ENCODE data around the gene DDIT4. TPM values are rescaled to one million over a fixed set of nuclear protein-coding genes. Genes with fewer than 3 reads are reported as not detected.

DDIT4 gene
- total RNA-seq, 1 experiment from 2014 or later: 155 TPM

GRCh38 chr10:72274730-72275350 lies 1.1 kb downstream of the DDIT4 start:
- peak overlapping the region; percentile 94 for H3K4me3 Mint-ChIP-seq (ENCODE audit: unreplicated experiment)
- Histone ChIP-seq H3K4me3 (ENCODE audit: low read depth, low read length) (peak overlapping the region; percentile 80), H3K36me3 (ENCODE audit: control insufficient read depth, insufficient read depth, low read length) (peaks cover 6% of the 10 kb centered on the region), H3K27me3 (replicated peaks; ENCODE audit: control insufficient read depth, insufficient read depth, low read length) (no peaks in the 10 kb centered on the region), H3K4me1 (peaks cover 22% of the 10 kb centered on the region), H3K9me3 (no peaks in the 10 kb centered on the region)
- peaks cover 40% of the 10 kb centered on the region for H3K4me1 Mint-ChIP-seq (ENCODE audit: low read depth, unreplicated experiment)
- DNase-seq: peak in 1 of 2 experiments; percentile 70
- ChIA-PET POLR2A (interaction anchor here (0.6 to 5.2 kb wide), 7 partner anchors 13 to 104 kb away, joined by 3 to 163 read pairs (median 13); partner anchors contain the start of genes ANAPC16 and ASCC1), CTCF (interaction anchor here (0.6 to 4.8 kb wide), 7 partner anchors 12 to 226 kb away, joined by 3 to 40 read pairs (median 4); no protein-coding TSS in a partner anchor)
- H3K27me3 Mint-ChIP-seq (ENCODE audit: insufficient read depth, unreplicated experiment): no peaks in the 10 kb centered on the region
- peak overlapping the region; percentile 99 for H3K27ac Mint-ChIP-seq (ENCODE audit: unreplicated experiment)
- no TSS peak for BruUV-seq (replicated peaks)
- intact Hi-C loops (cut with micrococcal nuclease; ENCODE audit: unreplicated experiment): no loop called here
- TF ChIP-seq CTCF (IDR thresholded peaks at IDR 0.05; ENCODE audit: insufficient read depth in 1 of 2, low read depth in 1 of 2, low read length in 1 of 2, severe bottlenecking in 1 of 2, unreplicated experiment in 1 of 2): peak; percentile 38 to 58
- peaks cover 67% of the 10 kb centered on the region for H3K36me3 Mint-ChIP-seq (ENCODE audit: insufficient read depth, unreplicated experiment)
- no peaks in the 10 kb centered on the region for H3K9me3 Mint-ChIP-seq (ENCODE audit: unreplicated experiment)

GRCh38 chr10:72275351-72276012 lies 1.8 kb downstream of the DDIT4 start:
- peaks cover 22% of the 10 kb centered on the region for H3K4me1 ChIP-seq
- TF ChIP-seq CTCF (IDR thresholded peaks at IDR 0.05; ENCODE audit: insufficient read depth in 1 of 2, low read depth in 1 of 2, low read length in 1 of 2, severe bottlenecking in 1 of 2, unreplicated experiment in 1 of 2): no peak
- Mint-ChIP-seq H3K36me3 (ENCODE audit: insufficient read depth, unreplicated experiment) (peaks cover 66% of the 10 kb centered on the region), H3K27me3 (ENCODE audit: insufficient read depth, unreplicated experiment) (no peaks in the 10 kb centered on the region), H3K4me1 (ENCODE audit: low read depth, unreplicated experiment) (peaks cover 40% of the 10 kb centered on the region), H3K4me3 (ENCODE audit: unreplicated experiment) (peak overlapping the region; percentile 94), H3K9me3 (ENCODE audit: unreplicated experiment) (no peaks in the 10 kb centered on the region), H3K27ac (ENCODE audit: unreplicated experiment) (peak overlapping the region; percentile 99)
- POLR2A ChIA-PET: interaction anchor here (0.6 to 5.2 kb wide), 6 partner anchors 14 to 104 kb away, joined by 3 to 163 read pairs (median 12); partner anchors contain the start of genes ANAPC16 and ASCC1
- H3K27me3 ChIP-seq (replicated peaks; ENCODE audit: control insufficient read depth, insufficient read depth, low read length): no peaks in the 10 kb centered on the region
- H3K4me3 ChIP-seq (ENCODE audit: low read depth, low read length): peak overlapping the region; percentile 80
- intact Hi-C loops (cut with micrococcal nuclease; ENCODE audit: unreplicated experiment): no loop called here
- H3K36me3 ChIP-seq (ENCODE audit: control insufficient read depth, insufficient read depth, low read length): peaks cover 6% of the 10 kb centered on the region
- no TSS peak for BruUV-seq (replicated peaks)
- CTCF ChIA-PET: interaction anchor here (0.5 to 4.8 kb wide), 8 partner anchors 11 to 227 kb away, joined by 3 to 40 read pairs (median 4); no protein-coding TSS in a partner anchor
- DNase-seq: no peak
- H3K9me3 ChIP-seq: no peaks in the 10 kb centered on the region

- ChIA-PET POLR2A (interaction anchor here (1.0 to 5.2 kb wide), 3 partner anchors 14 to 60 kb away, joined by 3 to 163 read pairs (median 127); partner anchors contain the start of gene ASCC1), CTCF (interaction anchor here (0.5 to 4.8 kb wide), 2 partner anchors 16 to 44 kb away, joined by 4 to 40 read pairs; no protein-coding TSS in a partner anchor)
- H3K9me3 Mint-ChIP-seq (ENCODE audit: unreplicated experiment): no peaks in the 10 kb centered on the region
- H3K4me3 Mint-ChIP-seq (ENCODE audit: unreplicated experiment): peak overlapping the region; percentile 94
- H3K36me3 Mint-ChIP-seq (ENCODE audit: insufficient read depth, unreplicated experiment): peaks cover 60% of the 10 kb centered on the region
- H3K27me3 ChIP-seq (replicated peaks; ENCODE audit: control insufficient read depth, insufficient read depth, low read length): no peaks in the 10 kb centered on the region
- H3K36me3 ChIP-seq (ENCODE audit: control insufficient read depth, insufficient read depth, low read length): peaks cover 6% of the 10 kb centered on the region
- intact Hi-C loops (cut with micrococcal nuclease; ENCODE audit: unreplicated experiment): no loop called here
- peak overlapping the region; percentile 99 for H3K27ac Mint-ChIP-seq (ENCODE audit: unreplicated experiment)
- no peaks in the 10 kb centered on the region for H3K27me3 Mint-ChIP-seq (ENCODE audit: insufficient read depth, unreplicated experiment)
- H3K9me3 ChIP-seq: no peaks in the 10 kb centered on the region
- no peak for TF ChIP-seq CTCF (IDR thresholded peaks at IDR 0.05; ENCODE audit: insufficient read depth in 1 of 2, low read depth in 1 of 2, low read length in 1 of 2, severe bottlenecking in 1 of 2, unreplicated experiment in 1 of 2)
- no TSS peak for BruUV-seq (replicated peaks)
- no peak for DNase-seq
- H3K4me1 Mint-ChIP-seq (ENCODE audit: low read depth, unreplicated experiment): peaks cover 40% of the 10 kb centered on the region
- peaks cover 22% of the 10 kb centered on the region for H3K4me1 ChIP-seq
- H3K4me3 ChIP-seq (ENCODE audit: low read depth, low read length): peak overlapping the region; percentile 8; the same call in 1 of the 2 replicates
These were observed 2.3 kb downstream of the DDIT4 start for GRCh38 chr10:72276013-72276387.

Measured in Caco-2 (cell line).